Calu3 (cell line): ENCODE data around the gene P2RY10. TPM values are rescaled to one million over a fixed set of nuclear protein-coding genes. Genes with fewer than 3 reads are reported as not detected.

Experiments
- BruUV-seq: library from RNA; stranded (reverse); fragments of 400-500 nt; replicated peaks from 2 replicates; lab custom pipeline; 2021; lab: Mats Ljungman, UMichigan
- CTCF ChIA-PET: fragments of 300-600 bp; sonication (Branson Sonifier 250); formaldehyde crosslinking; loops from one replicate; lab custom pipeline; 2022; ENCODE audit warnings: antibody characterized with exemption; lab: Charles Lee
- DNase-seq: peaks from one replicate; pipeline ENCODE4 v3.0.0; 2022
- H3K27ac Mint-ChIP-seq: one replicate; pipeline ENCODE4 v1.8.0; 2022; ENCODE audit warnings: mixed read lengths; ENCODE audit not compliant: unreplicated experiment
- H3K27me3 Mint-ChIP-seq: one replicate; pipeline ENCODE4 v1.8.0; 2022; ENCODE audit warnings: mixed read lengths; ENCODE audit not compliant: unreplicated experiment
- H3K36me3 Mint-ChIP-seq: one replicate; pipeline ENCODE4 v1.8.0; 2022; ENCODE audit warnings: mild to moderate bottlenecking, moderate library complexity, mixed read lengths; ENCODE audit not compliant: insufficient read depth, unreplicated experiment
- H3K4me1 Mint-ChIP-seq: one replicate; pipeline ENCODE4 v1.8.0; 2022; ENCODE audit warnings: mild to moderate bottlenecking, low read depth, mixed read lengths; ENCODE audit not compliant: unreplicated experiment
- H3K4me3 Mint-ChIP-seq: one replicate; pipeline ENCODE4 v1.8.0; 2022; ENCODE audit warnings: mild to moderate bottlenecking, low read depth, moderate library complexity, mixed read lengths; ENCODE audit not compliant: unreplicated experiment
- H3K9me3 Mint-ChIP-seq: one replicate; pipeline ENCODE4 v1.8.0; 2022; ENCODE audit warnings: low read depth, mixed read lengths; ENCODE audit not compliant: unreplicated experiment
- intact Hi-C: fragments of 100-400 bp; cut with micrococcal nuclease; formaldehyde crosslinking; loops from one replicate; pipeline ENCODE4 v1.10.0; 2022; ENCODE audit not compliant: unreplicated experiment
- total RNA-seq: library from RNA; stranded (reverse); gene quantifications from 2 replicates; pipeline ENCODE4 v1.2.3, GENCODE V29; 2022
- TF ChIP-seq, protein P1 (sequence below): fragments of 200-600 bp; IDR thresholded peaks from one replicate; pipeline ENCODE4 v1.8.0; 2022; ENCODE audit warnings: antibody characterized with exemption; ENCODE audit not compliant: unreplicated experiment

Gene P2RY10
- total RNA-seq, 1 experiment from 2014 or later, result not detected

- no peak for DNase-seq
- no TSS peak for BruUV-seq
- H3K4me1 Mint-ChIP-seq, result no peaks in the 10 kb centered on the region
- H3K9me3 Mint-ChIP-seq, result peaks cover 4% of the 10 kb centered on the region
- CTCF ChIA-PET, result no interaction called here
- TF ChIP-seq, protein P1, sequence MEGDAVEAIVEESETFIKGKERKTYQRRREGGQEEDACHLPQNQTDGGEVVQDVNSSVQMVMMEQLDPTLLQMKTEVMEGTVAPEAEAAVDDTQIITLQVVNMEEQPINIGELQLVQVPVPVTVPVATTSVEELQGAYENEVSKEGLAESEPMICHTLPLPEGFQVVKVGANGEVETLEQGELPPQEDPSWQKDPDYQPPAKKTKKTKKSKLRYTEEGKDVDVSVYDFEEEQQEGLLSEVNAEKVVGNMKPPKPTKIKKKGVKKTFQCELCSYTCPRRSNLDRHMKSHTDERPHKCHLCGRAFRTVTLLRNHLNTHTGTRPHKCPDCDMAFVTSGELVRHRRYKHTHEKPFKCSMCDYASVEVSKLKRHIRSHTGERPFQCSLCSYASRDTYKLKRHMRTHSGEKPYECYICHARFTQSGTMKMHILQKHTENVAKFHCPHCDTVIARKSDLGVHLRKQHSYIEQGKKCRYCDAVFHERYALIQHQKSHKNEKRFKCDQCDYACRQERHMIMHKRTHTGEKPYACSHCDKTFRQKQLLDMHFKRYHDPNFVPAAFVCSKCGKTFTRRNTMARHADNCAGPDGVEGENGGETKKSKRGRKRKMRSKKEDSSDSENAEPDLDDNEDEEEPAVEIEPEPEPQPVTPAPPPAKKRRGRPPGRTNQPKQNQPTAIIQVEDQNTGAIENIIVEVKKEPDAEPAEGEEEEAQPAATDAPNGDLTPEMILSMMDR, result no peak
- H3K27me3 Mint-ChIP-seq, result no peaks in the 10 kb centered on the region
- no peak overlapping the region for H3K4me3 Mint-ChIP-seq
- intact Hi-C loops, result no loop called here
- no peak overlapping the region for H3K27ac Mint-ChIP-seq
- H3K36me3 Mint-ChIP-seq, result no peaks in the 10 kb centered on the region
These were observed 12.0 kb downstream of the P2RY10 start for GRCh38 chrX:78957049-78957767.

- CTCF ChIA-PET, result no interaction called here
These were observed 12.6 kb downstream of the P2RY10 start for GRCh38 chrX:78957768-78958130.

DNA sequence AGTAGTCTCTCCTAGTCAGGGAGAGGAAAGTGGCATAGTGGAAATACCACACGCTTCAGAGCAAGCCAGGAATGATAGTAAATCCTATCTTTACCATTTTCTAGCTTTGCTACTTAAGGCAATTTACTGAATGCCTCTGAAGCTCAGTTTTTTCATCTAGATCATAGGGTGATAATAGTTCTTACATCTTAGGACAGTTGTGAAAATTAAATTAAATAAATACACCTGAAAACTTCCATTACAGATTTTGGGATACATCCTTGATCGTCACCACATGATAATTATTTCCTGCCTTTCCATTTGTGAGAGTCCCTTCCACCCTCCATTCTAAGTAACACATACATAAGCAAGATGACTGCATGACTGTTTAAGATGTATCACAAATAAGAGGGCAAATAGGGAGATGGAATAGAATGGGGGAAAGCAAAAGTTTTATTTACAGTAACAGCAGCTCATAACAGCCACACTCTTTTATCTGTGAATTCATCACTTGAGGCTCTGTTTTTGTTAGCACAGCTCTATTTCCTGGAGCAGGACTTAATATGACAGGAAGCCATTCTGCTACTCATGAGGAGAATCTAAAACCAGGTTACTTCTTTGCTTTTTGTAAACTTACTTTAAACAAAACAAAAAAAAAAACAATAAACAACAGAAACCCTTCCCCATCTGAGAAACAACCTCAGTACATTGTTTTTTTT lies 13.4 kb downstream of the P2RY10 start:
- TF ChIP-seq, protein P1, result no peak
- Mint-ChIP-seq H3K27ac (no peak overlapping the region), H3K4me1 (no peaks in the 10 kb centered on the region), H3K9me3 (peaks cover 2% of the 10 kb centered on the region), H3K36me3 (no peaks in the 10 kb centered on the region), H3K27me3 (no peaks in the 10 kb centered on the region), H3K4me3 (no peak overlapping the region)
- no TSS peak for BruUV-seq
- CTCF ChIA-PET, result interaction anchor here (0.7 kb wide), 1 partner anchor 221 kb away, joined by 3 read pairs; no protein-coding TSS in a partner anchor
- DNase-seq, result no peak
- intact Hi-C loops, result no loop called here

More at GRCh38 chrX:78957768-78958130, 12.6 kb downstream of the P2RY10 start:
- TF ChIP-seq, protein P1, result no peak
- no peaks in the 10 kb centered on the region for H3K36me3 Mint-ChIP-seq
- peaks cover 2% of the 10 kb centered on the region for H3K9me3 Mint-ChIP-seq
- H3K27ac Mint-ChIP-seq, result no peak overlapping the region
- no peak overlapping the region for H3K4me3 Mint-ChIP-seq
- no peaks in the 10 kb centered on the region for H3K27me3 Mint-ChIP-seq
- intact Hi-C loops, result no loop called here
- BruUV-seq, result no TSS peak
- no peak for DNase-seq
- no peaks in the 10 kb centered on the region for H3K4me1 Mint-ChIP-seq

- Mint-ChIP-seq H3K4me1 (no peaks in the 10 kb centered on the region), H3K4me3 (no peak overlapping the region), H3K36me3 (no peaks in the 10 kb centered on the region), H3K27me3 (no peaks in the 10 kb centered on the region), H3K27ac (no peak overlapping the region), H3K9me3 (peaks cover 10% of the 10 kb centered on the region)
- CTCF ChIA-PET, result no interaction called here
- TF ChIP-seq, protein P1, result no peak
- DNase-seq, result no peak
- no TSS peak for BruUV-seq
- intact Hi-C loops, result no loop called here
These were observed 15.7 kb downstream of the P2RY10 start for GRCh38 chrX:78960888-78961287.
